HG03066 (cell line): ENCODE data around the gene JAM3.
A peak's percentile ranks its signal among the peaks of the same experiment; 100 is the strongest.

Experiments used
- ATAC-seq: cut with Tn5 transposase; IDR thresholded peaks from one replicate; pipeline ENCODE4 v1.9.1; 2021; ENCODE audit warnings: low read depth; ENCODE audit not compliant: unreplicated experiment

The JAM3 gene

DNA sequence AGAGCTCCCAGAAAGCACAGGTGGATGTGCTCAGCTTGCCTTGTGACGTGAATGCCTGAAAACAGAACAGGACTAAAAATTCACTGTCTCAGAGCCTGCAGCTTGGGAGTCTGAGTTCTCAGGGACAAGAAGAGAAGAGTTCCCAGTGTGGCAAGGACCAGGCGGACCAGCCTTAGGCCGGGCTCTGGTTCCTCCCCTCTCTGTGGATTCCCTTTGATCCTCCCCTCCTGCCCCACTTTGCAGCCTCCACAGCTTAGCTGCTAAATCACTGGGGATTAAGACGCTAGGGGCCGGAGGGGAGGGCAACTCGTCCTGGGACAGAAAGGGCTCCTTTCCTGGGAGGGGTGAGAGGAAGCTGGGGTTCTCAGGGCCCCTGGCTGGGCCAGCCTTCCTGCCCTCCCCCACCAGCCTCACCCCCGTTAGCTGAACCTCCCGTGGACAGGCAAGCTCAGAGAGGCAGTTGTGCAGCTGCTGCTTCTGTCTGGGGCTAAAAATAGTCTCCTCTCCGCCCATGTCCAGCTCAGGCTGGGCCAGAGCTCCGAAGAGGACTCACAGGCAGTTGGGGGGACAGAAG, 29.9 kb upstream of the JAM3 start:
- no peak for ATAC-seq

DNA sequence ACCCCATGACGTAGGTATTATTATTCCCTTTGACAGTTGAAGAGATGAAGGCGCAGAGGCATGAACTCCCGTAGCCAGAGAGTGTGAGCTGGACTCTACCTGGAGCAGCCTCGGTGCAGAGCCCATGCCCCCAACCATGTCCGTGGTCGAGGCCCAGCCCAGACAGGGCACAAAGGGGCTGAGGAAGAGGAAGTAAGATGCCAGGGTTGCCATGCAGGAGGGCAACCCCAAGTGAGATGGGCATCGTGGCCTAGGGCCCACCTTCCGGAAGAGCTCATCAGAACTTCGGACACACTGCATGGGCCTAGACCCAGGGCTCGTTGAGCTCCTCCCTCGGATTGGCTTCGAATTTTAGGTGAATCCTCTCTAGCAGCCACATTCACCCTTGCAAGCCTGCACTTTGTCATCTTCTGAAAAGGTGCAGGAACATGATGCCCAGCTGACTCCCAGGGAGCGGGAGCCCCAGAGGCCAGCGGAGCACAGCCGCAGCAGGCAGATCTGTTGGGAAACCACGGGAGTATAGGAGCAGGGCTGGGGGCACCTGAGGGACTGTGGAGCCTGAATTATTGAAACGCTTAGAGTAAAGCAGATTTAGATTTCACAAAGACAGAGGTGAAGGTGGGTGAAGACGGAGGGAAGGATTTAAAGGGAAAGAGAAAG, 29.0 kb upstream of the JAM3 start:
- ATAC-seq = no peak

DNA sequence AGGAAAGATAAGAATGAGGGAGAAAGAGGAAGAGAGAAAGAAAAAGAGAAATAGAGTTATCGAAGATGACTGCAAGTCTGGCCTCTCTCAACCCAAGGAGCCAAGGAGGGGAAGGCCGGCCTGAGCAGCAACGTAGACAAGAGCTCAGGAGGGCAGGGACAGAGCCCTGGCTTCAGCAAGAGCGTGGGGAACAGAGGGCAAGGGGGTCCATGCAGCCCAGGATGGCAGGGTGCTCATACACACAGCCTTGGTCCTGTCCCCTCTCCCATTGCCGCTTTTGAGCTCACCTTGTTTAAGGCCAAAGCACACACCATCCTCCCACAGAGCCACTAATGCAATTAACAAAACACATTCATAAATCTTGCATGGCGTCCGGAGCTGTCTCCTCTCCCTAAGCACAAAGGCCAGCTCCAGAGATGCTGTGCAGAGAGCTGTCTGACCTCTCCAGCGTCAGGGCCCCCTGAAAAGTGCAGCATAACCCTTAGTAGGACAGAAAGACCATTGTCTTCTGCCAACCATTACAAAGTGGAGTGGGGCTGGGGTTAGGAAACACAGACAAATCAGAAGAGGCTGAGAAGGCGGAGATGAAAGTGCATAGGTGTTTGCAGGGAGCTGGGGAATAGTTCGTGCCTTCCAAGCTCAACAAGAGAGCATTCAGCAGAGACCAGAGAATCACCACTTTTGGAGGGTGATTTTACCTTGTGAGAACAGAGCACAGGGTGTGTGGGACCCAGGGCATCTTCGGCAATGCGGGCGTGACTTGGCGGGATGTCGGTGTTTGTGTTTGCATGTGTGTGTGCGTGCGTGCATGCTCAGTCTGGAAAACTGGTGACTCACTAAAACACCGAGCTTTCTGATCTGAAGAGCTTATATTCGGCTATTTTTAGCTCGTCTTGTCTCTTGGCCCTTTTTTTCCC, 28.2 kb upstream of the JAM3 start:
- ATAC-seq = no peak

DNA sequence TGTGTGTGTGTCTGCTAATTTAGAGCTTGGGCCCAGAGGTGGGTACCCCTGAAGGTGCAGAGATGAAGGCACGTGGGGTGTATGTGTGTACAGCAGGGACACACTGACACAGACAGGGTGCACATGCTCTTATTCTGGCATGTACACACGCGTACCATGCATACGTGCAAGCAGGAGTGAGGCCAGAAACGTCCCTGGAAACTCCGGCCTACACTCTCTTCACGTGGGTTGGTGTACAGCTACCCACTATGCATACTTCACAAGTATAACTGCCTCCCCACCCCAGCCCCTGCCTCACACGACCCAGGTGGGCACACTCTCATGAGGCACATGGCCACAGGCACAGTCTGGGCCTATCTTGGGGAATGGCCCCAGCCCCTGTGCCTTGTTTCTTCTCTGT, 27.5 kb upstream of the JAM3 start:
- ATAC-seq = no peak

DNA sequence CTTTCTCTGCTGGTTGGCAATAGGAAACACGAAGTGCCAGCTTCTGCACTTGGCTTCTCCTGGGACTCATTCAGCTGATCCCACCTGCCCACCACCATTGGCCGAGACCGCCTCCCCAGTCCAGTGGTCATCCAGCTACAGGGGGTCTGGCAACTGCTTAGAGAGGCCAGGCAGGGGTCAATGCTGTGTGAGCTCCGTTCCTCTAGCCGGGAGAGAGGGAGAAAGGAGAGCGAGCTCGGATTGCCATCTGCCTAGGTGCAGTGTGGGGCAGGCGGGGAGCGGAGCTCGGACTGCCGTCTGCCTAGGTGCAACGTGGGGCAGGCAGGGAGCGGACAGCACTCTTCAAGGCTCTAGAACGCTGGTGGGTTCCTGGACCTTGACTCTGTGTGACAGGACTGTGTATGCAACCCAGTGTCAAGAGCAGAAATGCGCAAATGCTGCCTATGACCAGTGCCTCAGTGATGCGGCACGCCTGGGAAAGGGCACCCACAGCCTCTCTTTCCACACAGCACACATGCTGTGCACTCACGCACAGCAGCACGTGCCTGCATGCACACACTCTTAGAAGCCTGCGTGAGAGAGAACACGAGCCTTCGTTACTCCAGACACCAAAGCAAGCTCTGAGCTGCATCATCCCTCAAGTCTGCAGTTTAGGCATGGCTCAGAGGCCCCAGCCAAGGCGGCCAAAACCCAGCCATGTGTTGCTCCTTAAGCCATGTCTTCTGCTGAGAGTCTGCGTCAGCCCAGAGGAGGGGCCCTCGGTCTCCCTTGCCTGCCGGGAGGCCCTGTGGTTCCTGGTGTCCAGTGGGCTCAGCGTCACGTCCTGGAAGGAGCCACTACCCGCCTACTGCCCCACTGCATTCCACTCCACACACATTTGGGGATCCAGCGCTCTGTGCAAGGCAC, 26.8 kb upstream of the JAM3 start:
- ATAC-seq = no peak

DNA sequence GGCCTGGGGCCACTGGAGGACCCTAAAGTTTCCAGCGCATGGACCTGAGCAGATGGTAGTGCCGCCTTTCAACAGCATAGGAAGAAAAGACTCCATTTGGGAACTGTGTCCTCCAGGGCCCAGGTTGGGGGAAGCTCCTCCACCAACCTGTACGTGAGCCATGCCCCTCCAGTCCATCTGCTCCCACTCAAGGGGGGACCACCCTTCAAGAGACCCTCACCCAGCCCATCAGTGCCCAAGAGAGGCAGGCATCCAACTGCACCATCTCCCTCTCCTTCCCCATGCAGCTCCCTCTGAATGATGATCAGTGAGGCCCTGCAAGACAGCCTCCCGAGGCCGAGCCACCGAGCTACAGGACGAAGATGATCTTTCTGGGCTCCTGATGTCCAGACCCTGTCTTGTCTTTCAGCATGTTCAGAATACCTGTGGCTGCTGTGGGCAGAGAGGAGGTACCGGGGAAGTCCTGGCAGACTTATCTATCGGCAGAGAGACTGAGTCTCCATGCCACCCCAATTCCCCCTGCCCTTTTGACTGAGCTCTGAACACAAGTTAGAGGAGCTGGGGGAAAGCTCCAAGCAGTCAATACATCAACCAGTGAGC, 25.0 kb upstream of the JAM3 start:
- ATAC-seq = no peak

DNA sequence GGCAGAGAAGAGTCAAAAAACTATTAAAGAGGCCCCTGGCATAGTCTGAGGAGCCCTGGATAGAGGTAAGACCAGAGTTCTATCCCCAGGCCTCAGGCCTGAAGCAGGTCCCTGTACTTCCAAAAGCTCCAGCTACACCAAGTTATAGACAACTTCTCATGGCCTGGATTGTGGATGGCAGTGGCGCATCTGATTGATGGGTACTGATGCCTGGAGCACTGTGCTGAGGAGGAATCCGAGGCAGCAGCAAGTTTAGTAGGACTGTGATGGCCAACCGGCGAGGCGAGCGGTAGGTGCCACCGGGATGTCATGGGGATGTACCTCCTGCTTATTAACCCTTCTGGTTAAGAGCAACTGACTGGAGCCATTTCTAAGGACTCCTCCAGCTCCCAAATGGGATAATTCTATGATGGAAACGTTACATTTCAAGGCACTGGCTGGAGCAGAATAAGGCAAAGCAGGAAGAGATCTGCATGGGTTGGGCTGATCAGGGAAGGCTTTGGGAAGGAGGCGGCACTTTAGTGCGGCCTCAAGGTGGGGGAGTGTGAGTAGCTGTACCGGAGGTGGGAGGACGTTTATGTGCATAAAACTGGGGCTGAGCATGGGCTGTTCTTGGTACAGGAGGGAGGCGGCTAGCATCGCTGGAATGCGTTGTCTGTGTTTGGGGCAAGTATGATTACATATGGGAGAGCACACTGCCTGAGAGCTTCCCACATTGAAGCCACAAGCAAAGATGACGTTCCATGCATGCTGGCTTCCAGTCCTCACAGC, 24.2 kb upstream of the JAM3 start:
- no peak for ATAC-seq

DNA sequence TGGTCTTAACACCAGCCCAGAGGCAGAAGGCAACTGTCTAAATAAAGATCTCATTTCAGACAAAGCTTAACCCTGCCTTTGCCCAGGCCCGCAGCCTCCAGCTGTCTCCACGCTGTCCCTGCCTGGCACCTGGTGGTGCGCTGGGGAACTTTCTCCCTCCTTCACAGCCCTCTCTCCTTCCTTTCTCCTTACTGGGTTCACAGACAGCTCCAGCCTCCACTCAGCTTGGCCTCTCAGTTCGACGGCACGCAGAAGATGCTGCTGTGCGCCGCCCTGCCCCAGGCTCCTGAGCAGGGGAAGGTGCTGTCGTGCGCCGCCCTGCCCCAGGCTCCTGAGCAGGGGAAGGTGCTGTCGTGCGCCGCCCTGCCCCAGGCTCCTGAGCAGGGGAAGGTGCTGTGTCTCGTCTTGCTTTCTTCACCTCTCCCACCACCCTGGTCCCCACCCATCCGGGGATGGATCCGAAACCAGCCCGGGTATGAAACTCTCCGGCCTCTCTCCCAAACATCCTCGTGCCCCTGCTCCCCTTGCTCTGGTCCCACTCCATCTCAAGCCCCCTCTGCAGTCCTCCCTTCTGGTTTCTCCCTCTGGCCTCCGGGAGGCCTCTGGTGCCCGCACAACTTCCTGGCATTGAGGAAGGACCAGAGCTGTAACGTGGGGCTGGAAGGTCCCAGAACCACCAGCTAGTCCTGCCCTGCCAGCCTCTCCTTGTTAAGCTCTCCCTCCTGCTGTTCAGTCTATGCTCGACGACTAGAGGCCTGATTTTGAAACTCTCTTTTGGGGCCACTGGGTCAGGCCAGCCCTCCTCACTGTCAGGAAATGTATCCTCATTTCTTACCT, 22.9 kb upstream of the JAM3 start:
- no peak for ATAC-seq

DNA sequence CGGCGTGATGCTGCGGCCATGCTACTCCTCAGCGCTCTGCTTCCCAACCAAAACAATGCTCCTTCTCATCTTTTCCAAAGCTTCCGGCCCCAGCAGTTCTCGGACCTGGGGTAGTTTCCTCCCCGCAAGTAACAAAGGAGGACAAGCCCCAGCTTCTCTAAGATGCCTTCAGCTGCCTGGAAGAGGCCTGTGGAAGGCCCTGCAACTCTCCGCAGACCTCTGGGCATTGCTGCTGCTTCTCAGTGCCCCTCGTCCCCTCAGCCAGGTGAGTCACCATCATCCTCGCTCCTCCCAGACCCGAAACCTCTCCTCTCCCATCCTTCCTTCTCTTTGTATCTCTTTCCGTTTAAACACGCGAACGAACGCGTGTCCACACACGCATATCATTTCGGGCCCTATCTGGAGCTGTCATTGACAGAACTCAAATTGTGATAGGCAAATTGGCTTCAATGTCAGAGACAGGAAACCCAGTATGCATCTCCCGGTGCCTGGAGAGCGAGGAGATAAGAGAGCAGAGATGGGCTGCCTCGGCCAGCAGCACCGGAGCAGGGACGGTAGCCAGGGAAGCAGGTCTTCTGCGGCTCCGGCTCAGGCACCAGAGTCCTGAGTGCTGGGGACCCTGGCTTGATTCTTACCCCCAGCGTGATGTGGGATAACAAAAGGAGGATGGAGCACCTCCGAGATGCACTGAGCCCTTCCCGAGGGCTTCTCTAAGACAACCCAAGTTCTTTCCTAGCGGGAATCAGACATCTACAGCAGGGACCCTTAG, 22.0 kb upstream of the JAM3 start:
- no peak for ATAC-seq

DNA sequence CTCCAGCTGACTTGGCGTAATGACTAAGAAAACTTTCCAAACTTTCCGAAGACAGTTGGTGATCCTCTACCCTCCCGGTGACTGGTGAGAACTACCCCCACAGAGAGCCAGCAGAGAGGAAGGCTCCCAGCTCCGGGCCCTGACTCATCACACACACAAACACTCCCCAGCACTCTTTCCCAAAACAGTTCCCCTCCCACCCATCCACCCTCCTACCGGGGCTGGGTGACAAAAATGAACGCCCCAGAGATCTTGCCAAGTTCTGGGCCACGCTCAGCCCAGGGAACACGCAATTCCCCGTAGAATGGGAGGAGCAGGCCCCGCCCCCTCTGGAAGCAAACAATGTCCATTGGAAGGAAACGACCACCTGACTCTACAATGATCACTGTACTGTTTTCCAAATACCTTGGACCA, 21.3 kb upstream of the JAM3 start:
- ATAC-seq = no peak

DNA sequence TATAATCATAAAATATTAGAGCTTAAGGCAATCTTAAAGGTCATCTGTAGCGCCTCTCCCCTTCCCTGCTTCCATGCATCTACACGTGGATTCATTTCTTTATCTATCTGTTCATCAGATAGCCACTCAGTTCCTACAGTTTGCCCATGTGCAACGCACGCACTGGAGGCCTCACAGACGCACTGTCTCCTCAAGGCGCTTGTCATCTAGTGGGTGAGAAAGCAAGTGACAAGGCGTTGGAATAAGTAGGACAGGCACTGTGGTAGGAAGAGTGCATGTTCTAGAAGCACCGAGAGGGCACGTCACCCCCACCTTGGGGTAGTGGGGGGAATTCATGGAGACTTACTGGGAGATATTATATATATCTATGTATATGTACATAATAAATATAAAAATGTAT, 20.8 kb upstream of the JAM3 start:
- no peak for ATAC-seq

DNA sequence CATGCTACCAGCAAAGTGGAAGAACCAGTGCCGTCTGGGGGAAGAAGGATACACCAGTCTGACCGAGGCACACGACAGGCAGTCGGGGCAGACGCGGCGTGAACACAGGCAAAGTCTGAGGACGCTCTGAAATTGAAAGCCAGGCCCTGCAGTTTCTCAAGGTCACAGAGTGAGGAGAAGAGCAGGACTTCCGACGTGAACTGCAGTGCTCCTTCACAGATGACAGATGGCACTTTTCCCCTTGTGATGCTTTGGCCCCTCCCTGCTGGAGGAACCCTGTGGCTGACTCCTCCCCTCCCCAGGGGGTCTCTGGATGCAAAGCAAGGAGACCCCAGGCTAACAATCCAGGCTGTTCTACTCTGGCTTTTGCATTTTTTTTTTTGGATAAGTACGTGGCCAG, 19.6 kb upstream of the JAM3 start:
- no peak for ATAC-seq

DNA sequence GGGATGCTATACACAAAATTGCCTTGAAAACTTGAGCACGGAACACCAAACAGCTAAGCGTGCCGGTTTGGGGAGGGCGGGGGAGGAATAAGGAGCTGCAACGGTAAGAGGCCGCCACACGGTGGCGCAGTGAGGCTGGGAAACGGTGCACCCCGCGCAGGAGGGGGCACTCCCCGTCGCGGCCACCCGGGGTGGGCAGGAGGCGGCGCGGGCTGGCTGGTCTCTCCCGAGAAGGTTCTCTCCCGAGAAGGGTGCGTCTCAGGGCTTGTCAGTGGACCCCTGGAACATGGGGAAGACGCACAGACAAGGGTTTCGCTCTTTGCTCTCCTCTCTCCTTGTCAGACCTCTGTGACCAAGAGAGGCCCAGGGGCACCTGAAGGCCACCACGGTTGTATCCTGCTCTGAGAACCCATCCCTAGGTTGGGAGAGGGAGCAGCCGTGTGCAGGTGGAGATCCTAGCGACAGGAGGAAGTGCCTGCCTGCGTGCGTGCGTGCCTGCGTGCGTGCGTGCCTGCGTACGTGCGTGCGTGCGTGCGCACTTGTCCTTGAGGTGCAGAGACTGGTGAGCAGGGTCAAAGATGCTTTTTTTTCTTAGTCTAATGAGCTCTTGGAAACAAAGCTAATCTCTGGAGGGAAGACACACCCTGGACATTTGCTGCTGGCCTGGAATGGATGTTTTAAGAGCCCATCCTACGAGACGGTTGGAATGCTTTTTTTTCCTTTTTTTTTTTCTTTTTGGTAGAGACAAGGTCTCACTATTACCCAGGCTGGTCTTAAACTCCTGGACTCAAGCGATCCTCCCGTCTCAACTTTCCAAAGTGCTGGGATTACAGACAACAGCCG, 18.1 kb upstream of the JAM3 start:
- ATAC-seq = peak; percentile 81

DNA sequence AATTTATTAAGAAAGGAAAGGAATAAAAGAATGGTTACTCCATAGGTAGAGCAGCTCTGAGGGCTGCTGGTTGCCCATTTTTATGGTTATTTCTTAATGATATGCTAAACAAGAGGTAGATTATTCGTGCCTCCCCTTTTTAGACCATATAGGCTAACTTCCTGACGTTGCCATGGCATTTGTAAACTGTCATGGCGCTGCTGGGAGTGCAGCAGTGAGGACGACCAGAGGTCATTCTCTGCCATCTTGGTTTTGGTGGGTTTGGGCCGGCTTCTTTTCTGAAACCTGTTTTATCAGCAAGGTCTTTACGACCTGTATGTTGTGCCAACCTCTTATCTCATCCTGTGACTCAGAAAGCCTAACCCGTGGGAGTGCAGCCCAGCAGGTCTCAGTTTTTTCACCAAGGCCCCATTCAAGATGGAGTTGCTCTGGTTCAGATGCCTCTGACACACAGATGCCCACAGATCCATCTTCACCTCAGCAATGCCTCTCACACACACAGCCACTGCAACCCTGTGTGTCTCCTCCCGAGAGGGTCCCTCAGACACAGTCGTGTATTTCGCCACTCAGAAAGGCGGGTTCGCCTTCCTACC, 16.4 kb upstream of the JAM3 start:
- ATAC-seq = no peak

DNA sequence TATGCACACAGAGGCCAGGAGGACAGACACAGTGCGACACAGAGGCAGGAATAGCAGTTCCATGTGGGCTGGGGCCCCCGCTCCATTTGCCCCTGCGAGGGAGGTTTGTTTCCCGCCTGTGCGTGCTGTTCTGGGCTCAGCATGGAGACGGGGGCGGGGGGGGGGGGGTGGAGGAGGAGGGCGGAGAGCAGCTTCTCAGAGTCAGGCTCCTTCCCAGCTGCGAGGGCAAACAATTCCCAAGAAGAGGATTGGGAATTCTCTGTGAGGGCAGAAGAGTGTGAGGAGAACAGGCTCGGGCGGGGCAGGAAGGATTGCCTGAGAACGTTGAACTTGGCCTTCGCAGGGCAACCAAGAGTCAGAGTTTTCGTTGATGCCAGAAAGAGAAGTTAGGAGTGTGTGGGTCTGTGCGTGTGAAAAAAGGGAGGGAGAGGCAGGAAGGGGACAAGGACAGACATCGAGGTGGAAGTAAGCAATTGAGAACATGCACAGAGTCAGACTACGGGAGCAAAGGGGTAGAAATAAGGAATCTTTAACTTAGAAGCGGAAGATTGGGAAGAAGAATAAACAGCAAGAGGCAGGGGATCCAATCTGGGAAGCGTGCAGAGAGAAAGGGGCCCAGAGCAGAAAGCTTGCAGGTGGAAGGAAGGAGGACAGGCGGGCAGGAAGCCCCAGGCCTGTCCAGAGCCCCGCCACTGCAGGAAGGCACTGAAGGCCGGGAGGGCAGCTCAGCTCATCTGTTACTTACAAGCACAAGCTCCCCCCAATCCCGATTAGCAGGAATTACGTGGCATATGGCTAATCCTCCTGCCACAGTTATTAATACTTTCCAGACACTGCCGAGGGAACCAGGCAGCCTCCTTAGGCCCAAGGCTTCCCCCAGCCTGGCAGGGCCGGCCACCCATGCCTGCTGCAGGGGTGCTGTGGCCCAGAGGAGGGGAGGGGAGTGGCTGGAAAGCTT, 15.6 kb upstream of the JAM3 start:
- ATAC-seq = no peak

DNA sequence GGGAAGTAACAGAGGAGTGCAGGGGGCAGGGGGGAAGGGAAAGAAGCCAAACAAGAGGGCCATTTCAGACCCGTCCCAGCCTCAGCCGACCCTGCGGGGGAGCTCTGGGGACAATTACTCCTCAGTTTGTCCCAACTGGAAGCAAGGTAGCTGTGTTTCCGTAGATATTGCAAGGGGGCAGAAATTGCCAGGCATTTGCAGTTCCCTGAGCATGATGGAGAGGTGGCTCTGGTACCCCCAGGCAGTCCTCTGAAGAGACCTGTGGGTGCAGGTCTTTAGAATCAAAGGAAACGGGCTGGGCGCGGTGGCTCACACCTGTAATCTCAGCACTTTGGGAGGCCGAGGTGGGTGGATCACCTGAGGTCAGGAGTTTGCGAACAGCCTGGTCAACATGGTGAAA, 13.8 kb upstream of the JAM3 start:
- ATAC-seq = no peak
